Esophagus squamous epithelium (tissue), 5 donors: ENCODE data around the gene TFPT. TPM values are rescaled to one million over a fixed set of nuclear protein-coding genes. Genes with fewer than 3 reads are reported as not detected.

Experiments
- DNase-seq: peaks from one replicate; lab custom pipeline; 2025; lab: John Stamatoyannopoulos, UW
- H3K27ac ChIP-seq, 4 donors: fragments of 200-600 bp; sonication (generic); one replicate each; pipeline ENCODE4 v1.5.1; 2016 to 2019; ENCODE audit warnings: mild to moderate bottlenecking in 1 of 4
- H3K27me3 ChIP-seq, 4 donors: fragments of 200-600 bp; sonication (generic); 1 replicate in 3 of 4; 2 replicates in 1 of 4; pipeline versions ENCODE4 v1.5.1 to v1.6.0; 2017 to 2021; ENCODE audit warnings: antibody characterized with exemption in 1 of 4
- H3K36me3 ChIP-seq, 3 donors: fragments of 200-600 bp; sonication (generic); one replicate each; pipeline ENCODE4 v1.5.1; 2016 to 2019
- H3K4me1 ChIP-seq, 3 donors: fragments of 200-600 bp; sonication (generic); one replicate each; pipeline ENCODE4 v1.5.1; 2017 to 2019
- H3K4me3 ChIP-seq, 4 donors: fragments of 200-600 bp; sonication (generic); 1 replicate in 3 of 4; 2 replicates in 1 of 4; pipeline ENCODE4 v1.5.1; 2016 to 2019; ENCODE audit warnings: mild to moderate bottlenecking in 2 of 4, moderate library complexity in 1 of 4
- H3K9me3 ChIP-seq, 3 donors: fragments of 200-600 bp; sonication (generic); one replicate each; pipeline ENCODE4 v1.5.1; 2016 to 2019
- CTCF ChIP-seq, 6 experiments: fragments of 450-650 bp in 4 of 6; fragments of 200-600 bp in 2 of 6; sonication (generic) in 2 of 6; IDR thresholded peaks; one replicate each; pipeline ENCODE4 v1.5.1; 2016 to 2019; ENCODE audit warnings: antibody characterized with exemption in 6 of 6, mild to moderate bottlenecking in 4 of 6, moderate library complexity in 4 of 6
- POLR2A ChIP-seq, 4 donors: fragments of 450-650 bp; IDR thresholded peaks; one replicate each; pipeline ENCODE4 v1.6.1; 2017; ENCODE audit warnings: antibody characterized with exemption in 4 of 4, mild to moderate bottlenecking in 4 of 4, moderate library complexity in 3 of 4
- WGBS, 2 donors: methylation state at CpG; one replicate each; pipeline ENCODE4 v1.1.5; 2018; 5-methylcytosine and 5-hydroxymethylcytosine counted together
- intact Hi-C: fragments of 100-400 bp; cut with DNase I; formaldehyde crosslinking; loops from one replicate; pipeline ENCODE4 v1.15.0; 2022
- total RNA-seq, 4 donors: library from RNA; depleted of rRNA; stranded (reverse); fragments of >200 nt; gene quantifications; one replicate each; pipeline ENCODE4 v1.1.0, GENCODE V29; 2016
- donor health status: DM: yes; HTN: yes; CAD: no.

The TFPT gene
- total RNA-seq, 4 donors from 2014 or later: 6.1 to 9.0 (median 7.4) TPM

DNA sequence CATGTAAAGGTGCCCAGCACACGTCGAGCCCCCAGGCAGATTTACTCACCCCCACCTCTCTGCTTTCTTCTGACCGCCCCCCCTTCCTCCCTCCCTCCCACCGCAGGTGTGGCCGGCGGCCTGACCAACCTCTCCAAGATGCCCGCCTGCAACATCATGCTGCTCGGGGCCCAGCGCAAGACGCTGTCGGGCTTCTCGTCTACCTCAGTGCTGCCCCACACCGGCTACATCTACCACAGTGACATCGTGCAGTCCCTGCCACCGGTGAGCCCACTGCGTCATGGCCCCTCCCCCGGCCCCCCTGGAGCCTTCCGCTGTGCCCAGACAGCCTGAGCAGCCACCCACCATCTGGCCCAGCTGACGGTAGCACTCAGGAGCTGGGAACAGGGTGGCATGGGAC, 8.9 kb upstream of the TFPT start:
- Histone ChIP-seq H3K4me1 (no peaks in the 10 kb centered on the region), H3K27me3 (no peaks in the 10 kb centered on the region), H3K9me3 (no peaks in the 10 kb centered on the region), H3K27ac (no peak overlapping the region), H3K36me3 (peaks cover 43 to 100% (median 63%) of the 10 kb centered on the region in 3 donors), H3K4me3 (no peak overlapping the region)
- TF ChIP-seq POLR2A (IDR thresholded peaks at IDR 0.05) (no peak), CTCF (IDR thresholded peaks at IDR 0.05) (no peak)
- DNase-seq: no peak
- 81 to 92% methylated on average over 3 to 8 of the region's 19 CpGs for WGBS, 2 donors
- intact Hi-C loops: no loop called here

GRCh38 chr19:54123682-54124081, 8.2 kb upstream of the TFPT start:
- no peak overlapping the region for H3K27ac ChIP-seq
- WGBS, 2 donors: 90% methylated on average over 8 of the region's 17 CpGs; no CpG with 5 or more reads in 1 of the 2 donors
- H3K4me3 ChIP-seq: no peak overlapping the region
- TF ChIP-seq CTCF (IDR thresholded peaks at IDR 0.05): no peak
- no peak for TF ChIP-seq POLR2A (IDR thresholded peaks at IDR 0.05)
- no peaks in the 10 kb centered on the region for H3K27me3 ChIP-seq
- no peak for DNase-seq
- no peaks in the 10 kb centered on the region for H3K4me1 ChIP-seq
- intact Hi-C loops: no loop called here
- no peaks in the 10 kb centered on the region for H3K9me3 ChIP-seq
- H3K36me3 ChIP-seq: peaks cover 36 to 100% (median 56%) of the 10 kb centered on the region in 3 donors

DNA sequence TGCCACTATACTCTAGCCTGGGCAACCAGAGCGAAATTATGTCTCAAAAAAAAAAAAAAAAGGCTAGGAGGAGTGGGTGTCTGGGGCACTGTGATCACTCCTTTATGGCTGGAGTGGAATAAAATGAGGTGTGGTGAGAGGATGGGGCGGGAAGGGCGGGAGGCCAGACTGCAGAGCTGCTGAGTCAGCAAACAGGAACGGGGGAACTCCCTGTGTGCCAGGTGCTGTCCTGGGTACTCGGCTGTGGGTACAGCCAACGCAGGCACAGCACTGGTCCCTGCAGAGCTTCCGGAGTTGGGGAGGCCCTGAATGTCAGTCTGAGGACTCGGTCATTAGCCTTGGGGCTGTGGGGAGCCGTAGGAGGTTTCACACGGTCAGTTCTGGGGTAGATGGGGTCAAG, 5.8 kb upstream of the TFPT start:
- no peak for TF ChIP-seq CTCF (IDR thresholded peaks at IDR 0.05)
- no peak for TF ChIP-seq POLR2A (IDR thresholded peaks at IDR 0.05)
- Histone ChIP-seq H3K27ac (no peak overlapping the region), H3K27me3 (no peaks in the 10 kb centered on the region), H3K36me3 (peaks cover 23 to 85% (median 34%) of the 10 kb centered on the region in 3 donors), H3K9me3 (no peaks in the 10 kb centered on the region), H3K4me1 (peaks cover 4 to 12% (median 9%) of the 10 kb centered on the region in 3 donors), H3K4me3 (no peak overlapping the region)
- no peak for DNase-seq
- WGBS, 2 donors: 76 to 89% methylated on average over 7 to 10 of the region's 10 CpGs
- intact Hi-C loops: no loop called here

DNA sequence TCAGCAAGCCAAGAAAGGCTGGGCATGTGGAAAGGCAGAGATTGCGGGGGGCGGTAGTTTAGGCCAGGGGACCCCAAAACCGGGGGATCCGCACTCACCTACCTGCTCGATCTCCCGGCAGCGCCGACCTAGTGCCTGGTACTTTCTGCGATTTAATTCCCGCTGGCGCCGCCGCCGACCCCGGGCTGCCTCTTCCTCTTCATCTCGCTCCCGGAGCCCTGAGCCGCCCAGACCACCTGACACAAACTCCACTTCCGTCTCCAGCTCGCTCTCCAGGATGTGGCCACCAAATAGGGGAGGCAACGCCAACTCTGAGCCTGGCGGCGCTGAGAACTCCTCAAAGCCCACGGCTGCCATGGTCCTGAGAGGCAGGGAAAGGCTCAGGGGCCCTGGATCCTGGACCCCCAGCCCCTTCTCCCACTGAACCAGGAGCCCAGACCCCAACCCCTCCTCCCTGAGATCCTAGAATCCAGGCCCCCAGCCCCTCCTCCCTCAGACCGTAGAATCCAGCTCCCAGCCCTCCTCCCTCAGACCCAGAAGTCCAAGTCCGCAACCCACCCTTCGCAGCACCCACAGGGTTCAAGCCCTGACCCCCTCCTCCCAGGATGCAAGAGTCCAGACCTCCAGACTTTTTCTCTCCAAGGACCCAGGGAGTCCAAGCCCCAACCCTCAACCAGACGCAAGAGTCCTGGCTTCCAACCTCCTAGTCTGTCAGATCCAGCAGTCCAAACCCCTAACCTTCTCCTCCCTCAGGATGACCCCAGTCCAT, 933 bp downstream of the TFPT start:
- Histone ChIP-seq H3K4me3 (peak overlapping the region; percentile 62 to 92 (median 83)), H3K9me3 (no peaks in the 10 kb centered on the region), H3K27me3 (no peaks in the 10 kb centered on the region), H3K36me3 (peaks cover 14 to 50% (median 16%) of the 10 kb centered on the region in 3 donors), H3K27ac (peak overlapping the region; percentile 25 to 96 (median 90)), H3K4me1 (peaks cover 19 to 31% (median 22%) of the 10 kb centered on the region in 3 donors)
- intact Hi-C loops: no loop called here
- 33 to 58% methylated on average over 3 to 22 of the region's 28 CpGs for WGBS, 2 donors
- no peak for DNase-seq
- TF ChIP-seq CTCF (IDR thresholded peaks at IDR 0.05) (no peak), POLR2A (IDR thresholded peaks at IDR 0.05) (no peak)

DNA sequence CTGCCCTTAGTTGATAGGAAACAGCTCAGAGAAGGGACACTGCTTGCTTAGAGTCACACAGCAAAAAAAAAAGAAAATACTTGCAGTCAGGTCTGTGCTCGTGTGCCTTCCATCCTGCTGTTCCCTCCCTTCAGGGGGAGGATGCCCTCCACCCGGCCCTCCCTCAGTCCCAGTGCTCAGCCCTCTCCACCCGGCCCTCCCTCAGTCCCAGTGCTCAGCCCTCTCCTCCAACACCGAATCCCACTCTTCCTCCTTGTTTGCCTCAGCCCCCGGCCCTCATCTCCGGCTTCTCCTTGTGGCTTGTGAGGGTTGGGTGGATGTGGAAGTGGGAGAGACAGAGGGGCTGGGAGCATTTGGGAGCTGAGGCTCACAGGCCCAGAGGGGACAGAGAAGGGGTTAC, 5.8 kb downstream of the TFPT start:
- intact Hi-C loops: no loop called here
- H3K36me3 ChIP-seq: peaks cover 26 to 77% (median 34%) of the 10 kb centered on the region in 3 donors
- DNase-seq: no peak
- 80% methylated on average over 1 of the region's 6 CpGs; no CpG with 5 or more reads in 1 of the 2 donors for WGBS, 2 donors
- no peak for TF ChIP-seq POLR2A (IDR thresholded peaks at IDR 0.05)
- TF ChIP-seq CTCF (IDR thresholded peaks at IDR 0.05): no peak
- no peaks in the 10 kb centered on the region for H3K27me3 ChIP-seq
- H3K4me1 ChIP-seq: peaks cover 6 to 12% (median 10%) of the 10 kb centered on the region in 3 donors
- H3K4me3 ChIP-seq: no peak overlapping the region
- H3K27ac ChIP-seq: no peak overlapping the region
- no peaks in the 10 kb centered on the region for H3K9me3 ChIP-seq
